GM19023 (cell line): ENCODE measurements around the gene C3.
"Not testable (repeated sequence)": the region's sequence is repeated elsewhere in the genome, so short reads cannot be mapped to it uniquely, and the experiment has no call there.

Experiments
- ATAC-seq: cut with Tn5 transposase; IDR thresholded peaks from one replicate; pipeline ENCODE4 v1.9.1; 2021; ENCODE audit warnings: mild to moderate bottlenecking, moderate library complexity; ENCODE audit not compliant: unreplicated experiment

The C3 gene

DNA sequence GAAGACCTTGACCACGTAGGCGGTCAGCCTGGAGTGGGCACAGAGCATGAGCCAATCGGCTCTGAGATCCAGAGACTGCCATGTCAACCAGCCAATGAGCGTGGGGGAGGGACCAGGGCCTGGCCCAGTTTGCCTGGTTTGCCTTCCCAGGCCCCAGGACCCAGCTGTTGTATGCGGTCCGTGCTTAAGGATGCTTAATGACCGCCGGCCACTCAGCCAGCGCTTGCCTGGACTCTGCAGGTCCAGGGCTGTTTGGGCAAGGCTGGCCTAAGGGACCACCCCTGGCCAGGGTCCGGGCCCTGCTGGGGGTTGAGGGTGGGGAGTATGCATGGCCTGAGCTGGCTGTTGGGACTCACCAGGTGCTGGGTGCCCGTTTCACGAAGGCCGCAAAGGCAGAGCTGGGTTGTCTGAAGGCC is 27.4 kb downstream of the C3 start:
- no peak for ATAC-seq

DNA sequence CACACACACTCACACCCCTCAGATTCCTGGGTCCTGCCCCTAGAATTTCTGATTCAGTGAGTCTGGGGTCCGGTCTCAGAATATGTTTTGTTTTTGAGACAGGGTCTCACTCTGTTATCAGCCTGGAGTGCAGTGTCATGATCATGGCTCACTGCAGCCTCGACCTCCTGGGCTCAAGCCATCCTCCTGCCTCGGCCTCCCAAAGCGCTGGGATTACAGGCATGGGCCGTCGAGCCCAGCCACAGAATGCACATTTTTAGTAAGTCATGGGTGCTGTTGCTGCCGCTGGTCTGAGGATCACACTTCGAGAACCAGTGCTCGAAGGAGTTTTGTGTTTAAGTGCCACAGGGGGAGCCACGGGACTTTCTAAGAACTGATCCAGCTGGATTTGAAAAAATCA is 28.4 kb downstream of the C3 start:
- no peak for ATAC-seq

DNA sequence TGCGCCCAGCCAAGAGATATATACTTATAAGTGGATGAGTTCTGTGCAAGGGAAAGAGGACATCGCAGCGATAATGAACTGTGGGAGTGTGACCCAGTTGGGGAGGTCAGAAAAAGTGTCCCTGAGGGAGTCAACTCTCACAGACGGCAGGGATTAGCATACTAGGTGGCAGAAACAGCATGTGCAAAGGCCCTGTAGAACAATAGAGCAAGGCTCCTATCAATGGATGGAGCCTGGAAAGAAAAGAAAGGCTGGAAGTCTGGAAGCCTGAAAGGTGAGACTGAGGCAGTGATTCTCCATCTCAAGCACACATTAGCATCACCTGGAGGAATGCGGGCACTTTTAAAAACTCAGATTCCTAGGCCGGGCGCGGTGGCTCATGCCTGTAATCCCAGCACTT is 29.1 kb downstream of the C3 start:
- ATAC-seq: no peak

DNA sequence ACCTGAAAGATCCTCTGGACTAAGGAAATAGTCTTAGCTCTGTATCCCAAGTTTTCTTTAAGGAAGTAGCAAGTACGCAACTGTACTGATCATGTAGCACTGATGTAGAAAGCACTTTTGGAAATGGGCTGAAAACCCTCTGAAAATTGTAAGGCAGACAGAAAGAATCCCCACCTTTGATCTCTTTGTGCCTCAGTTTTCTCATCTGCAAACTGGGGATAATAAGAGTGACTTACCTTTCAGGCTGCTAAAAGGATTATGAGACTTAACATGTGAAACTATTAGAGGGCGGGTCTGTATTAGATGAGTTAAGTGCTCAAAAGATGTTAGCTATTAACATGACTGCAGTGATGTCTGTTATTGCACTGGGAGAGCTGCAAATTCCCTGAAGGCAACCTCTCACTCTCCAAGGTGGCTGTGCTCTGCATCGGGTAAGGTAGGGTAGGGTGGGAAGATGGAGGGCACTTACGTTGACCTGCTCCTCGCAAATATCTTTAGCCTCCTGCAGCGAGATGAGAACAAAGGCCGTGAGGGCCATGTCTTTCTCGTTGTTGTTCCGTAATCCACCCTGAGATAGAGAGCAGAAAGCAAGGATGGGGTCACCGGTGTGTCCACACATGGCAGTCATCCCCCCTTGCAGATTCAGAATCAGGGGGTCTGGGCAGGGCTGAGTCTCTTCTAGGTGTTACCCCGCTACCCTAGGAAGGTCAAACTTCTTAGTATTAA is 30.1 kb downstream of the C3 start:
- no peak for ATAC-seq

DNA sequence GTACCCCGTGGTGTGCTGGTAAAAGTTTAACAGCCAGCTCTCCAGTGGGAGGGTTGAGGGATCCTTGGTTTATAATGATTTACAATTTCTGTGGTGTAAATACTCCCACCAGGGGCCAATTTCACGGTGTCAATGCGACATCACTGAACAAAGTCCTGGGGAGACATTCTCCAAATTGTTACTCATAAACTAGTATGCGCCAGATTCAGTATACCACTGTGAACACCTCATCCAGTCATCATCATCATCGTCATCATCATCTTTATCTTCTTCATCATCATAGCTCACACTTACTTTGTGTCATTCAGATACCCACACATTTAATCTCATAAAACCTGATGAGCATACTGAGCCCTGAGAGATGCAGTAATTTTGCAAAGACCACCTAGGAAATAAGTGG is 33.3 kb downstream of the C3 start:
- no peak for ATAC-seq

GRCh38 chr19:6686628-6686975 is 33.8 kb downstream of the C3 start:
- ATAC-seq: no peak

DNA sequence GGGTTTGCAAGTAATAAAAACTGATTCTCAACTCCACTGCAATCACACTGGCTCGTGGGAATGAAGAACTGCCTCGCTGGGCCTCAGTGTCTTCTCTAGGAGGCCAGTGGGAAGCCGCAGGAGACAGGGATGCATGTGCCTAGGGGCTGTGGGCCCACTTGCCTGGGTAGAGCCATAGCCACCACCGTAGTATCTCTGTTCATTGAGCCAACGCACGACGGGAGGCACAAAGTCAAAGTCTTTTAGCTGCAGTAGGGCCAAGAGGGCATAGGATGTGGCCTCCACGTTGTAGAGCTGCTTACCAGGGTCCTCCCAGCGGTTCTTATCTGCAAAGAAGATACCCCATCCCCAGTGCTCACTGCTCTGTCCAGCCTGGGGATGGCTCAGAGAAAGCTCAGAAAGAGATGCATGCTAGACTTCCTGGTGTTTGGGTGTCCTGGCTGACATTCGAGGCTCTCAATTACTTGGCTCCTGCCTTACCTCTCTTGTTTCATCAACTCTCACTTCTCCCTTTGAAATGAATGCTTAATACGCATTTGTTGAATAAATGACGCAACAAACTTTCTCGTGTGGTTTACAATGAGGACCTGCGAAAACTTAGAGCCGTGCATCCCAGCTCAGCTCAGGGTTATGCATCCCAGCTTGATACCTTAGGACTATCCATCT is 34.4 kb downstream of the C3 start:
- no peak for ATAC-seq

DNA sequence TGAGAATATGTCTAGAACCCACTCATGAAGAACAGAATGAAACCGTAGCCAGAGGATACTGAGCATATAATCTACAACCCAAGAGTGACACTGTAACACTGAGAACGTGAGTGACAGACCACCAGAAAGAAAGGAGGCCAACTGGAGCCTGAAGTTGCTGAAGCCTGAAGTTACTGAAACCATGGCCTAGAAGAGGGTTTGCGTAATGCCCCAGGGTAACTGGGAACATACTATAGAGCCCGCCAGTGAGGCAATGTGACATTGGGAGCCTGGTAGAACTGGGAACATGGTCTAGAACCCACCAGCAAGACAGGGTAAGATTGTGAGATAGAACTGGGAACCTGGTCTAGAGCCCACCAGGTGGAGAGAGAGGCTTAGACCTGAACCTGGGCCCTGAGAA is 35.0 kb downstream of the C3 start:
- no peak for ATAC-seq

DNA sequence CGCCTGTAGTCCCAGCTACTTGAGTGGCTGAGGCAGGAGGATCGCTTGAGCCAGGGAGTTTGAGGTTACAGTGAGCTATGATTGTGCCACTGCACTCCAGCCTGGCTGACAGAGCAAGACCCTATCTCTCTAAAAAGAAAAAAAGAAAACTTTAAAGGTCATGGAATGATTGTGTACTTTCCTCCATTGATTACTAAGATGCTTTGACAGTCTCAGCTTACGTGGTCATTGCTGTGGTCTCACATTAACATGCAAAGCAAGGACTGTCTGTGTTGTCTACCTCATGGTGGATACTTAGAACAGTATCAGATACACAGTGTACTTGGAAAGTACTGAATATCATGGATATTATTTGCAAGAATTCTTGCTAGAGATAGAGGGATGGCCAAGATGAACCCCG is 36.5 kb downstream of the C3 start:
- no peak for ATAC-seq

- ATAC-seq: no peak
Observed at GRCh38 chr19:6682607-6683128, 37.8 kb downstream of the C3 start.

DNA sequence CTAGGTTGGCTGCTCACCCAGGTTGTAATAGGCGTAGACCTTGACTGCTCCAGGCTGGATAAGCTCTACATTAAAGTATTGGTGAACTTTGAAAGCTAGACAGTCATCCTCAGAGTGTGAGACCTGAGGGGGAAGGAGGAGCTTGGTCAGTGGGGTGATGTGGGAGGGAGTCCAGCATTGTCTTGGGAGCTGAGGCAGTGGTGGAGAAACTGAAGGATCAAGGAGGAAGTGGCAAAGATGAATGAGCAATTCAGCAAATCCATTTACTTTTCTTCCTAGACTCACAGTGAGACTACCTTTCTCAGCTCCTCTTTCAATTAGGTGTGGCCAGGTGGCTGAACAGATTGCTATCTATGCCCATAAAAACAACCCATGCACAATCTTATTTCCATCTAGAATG is 40.3 kb downstream of the C3 start:
- ATAC-seq: no peak

- no peak for ATAC-seq
Observed at GRCh38 chr19:6679139-6679538, 41.3 kb downstream of the C3 start.

GRCh38 chr19:6678690-6679109 is 41.8 kb downstream of the C3 start:
- ATAC-seq: no peak

DNA sequence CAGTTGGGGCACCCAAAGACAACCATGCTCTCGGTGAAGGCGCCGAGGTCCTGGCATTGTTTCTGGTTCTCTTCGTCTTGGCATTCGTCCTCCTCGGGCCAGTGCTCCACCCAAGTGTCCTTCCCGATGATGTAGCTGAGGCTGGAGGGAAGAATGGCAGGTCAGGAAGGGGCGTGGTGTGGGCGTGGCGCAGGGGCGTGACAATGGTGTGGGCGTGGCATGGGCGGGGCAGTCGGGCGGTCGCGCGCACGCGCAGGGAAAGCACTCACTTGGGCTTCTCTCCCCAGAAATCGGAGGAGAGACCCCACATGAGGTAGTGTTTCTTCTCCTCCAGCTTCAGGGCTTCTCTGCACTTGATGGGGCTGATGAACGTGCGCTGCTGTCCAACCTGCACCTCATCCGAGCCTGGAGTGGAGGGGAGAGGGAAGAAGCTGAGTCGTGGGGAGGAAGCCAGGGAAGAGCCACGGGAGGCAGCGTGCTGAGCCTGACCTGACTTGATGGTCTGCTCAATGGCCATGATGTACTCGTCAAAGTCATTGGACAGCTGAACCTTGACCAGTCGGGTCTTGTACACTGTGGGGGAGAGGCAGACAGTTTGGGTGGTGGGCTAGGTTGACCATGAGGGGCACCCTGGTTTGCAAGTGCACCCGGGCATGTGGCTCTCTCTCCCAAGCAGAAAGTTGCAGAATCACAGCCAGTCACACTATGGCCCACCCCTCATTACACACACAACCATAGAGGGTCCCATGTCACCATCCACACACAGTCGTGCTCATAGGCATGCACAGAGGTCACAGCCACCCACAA is 42.4 kb downstream of the C3 start:
- ATAC-seq: no peak

DNA sequence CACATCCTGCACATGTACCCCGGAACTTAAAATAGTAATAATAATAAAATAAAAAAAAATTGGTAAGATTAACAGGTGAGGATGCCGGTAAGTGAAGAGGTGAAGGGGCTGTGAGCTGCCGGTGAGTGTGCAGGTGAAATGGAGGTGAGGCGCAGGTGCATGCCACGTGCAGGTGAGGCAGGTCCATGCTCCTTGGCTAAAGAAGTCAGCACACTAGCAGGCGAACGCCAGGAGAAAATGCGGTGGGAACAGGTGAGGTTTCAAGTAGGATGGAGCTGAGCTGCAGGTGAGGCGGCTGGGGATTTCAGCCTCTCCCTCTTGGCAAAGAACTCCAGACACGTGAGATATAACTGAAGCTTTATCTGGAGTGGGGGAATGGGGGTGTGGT is 43.0 kb downstream of the C3 start:
- ATAC-seq: no peak

DNA sequence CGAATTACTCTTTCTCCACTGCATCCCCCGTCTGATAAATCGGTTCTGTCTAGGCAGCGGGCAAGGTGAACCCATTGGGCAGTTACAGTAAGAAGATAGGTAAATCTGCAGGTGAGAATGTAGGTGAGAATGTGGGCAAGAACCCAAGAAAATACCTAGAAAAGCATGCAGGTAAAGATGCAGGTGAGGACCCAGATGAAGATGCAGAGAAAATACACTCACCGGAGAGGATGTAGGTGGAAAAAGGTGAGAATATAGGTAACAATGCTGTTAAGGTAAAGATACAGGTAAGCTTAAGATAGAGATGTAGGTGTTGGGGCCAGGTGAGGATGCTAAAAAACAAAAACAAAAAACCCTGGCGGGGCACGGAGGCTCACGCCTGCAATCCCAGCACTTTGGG is 44.2 kb downstream of the C3 start:
- ATAC-seq: no peak

GRCh38 chr19:6674868-6675305 is 45.6 kb downstream of the C3 start:
- no peak for ATAC-seq

- not testable (repeated sequence) for ATAC-seq
Observed at GRCh38 chr19:6674408-6674807, 46.0 kb downstream of the C3 start.

- no peak for ATAC-seq
Observed at GRCh38 chr19:6672693-6673290, 47.7 kb downstream of the C3 start.

- no peak for ATAC-seq
Observed at GRCh38 chr19:6671960-6672359, 48.5 kb downstream of the C3 start.

GRCh38 chr19:6668691-6669090 is 51.8 kb downstream of the C3 start:
- ATAC-seq: no peak
